HG02571 (cell line): ENCODE measurements around the gene PROSER2.

Experiments used
- ATAC-seq: cut with Tn5 transposase; IDR thresholded peaks from one replicate; pipeline ENCODE4 v1.9.1; 2021; ENCODE audit warnings: mild to moderate bottlenecking, moderate library complexity; ENCODE audit not compliant: unreplicated experiment

Gene PROSER2

GRCh38 chr10:11866199-11866925, 43.2 kb downstream of the PROSER2 start:
- ATAC-seq: no peak

GRCh38 chr10:11869219-11869618, 46.1 kb downstream of the PROSER2 start:
- ATAC-seq: no peak

DNA sequence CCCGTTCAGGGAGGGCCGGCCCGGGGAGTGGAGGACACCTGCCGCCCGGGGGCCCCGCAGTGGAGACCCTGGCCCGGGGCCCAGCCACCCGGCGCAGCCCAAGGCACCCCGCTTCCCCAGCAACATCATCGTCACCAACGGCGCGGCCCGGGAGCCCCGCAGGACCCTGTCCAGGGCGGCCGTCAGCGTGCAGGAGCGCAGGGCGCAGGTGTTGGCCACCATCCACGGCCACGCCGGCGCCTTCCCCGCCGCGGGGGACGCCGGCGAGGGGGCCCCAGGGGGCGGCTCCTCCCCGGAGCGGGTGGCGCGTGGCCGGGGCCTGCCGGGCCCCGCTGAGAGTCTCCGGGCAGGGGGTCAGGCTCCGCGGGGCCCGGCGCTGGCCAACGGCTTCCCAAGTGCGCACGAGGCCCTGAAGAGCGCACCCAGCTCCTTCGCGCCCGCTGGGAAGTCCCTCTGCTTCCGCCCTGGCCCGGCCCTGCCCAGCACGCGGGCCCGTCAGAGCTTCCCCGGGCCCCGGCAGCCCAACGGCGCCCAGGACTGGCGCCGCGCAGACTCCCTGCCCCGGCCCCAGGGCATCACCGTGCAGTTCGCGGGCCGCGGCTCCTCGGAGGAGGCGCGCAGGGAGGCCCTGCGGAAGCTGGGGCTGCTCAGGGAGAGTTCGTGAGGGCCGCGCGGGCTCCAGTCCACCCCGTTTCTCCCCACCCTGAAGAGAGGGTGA, 46.7 kb downstream of the PROSER2 start:
- ATAC-seq: no peak

GRCh38 chr10:11870461-11870780, 47.3 kb downstream of the PROSER2 start:
- ATAC-seq: no peak

- no peak for ATAC-seq
These were observed 47.8 kb downstream of the PROSER2 start for GRCh38 chr10:11870900-11871400.

GRCh38 chr10:11871466-11871865, 48.3 kb downstream of the PROSER2 start:
- ATAC-seq: no peak

DNA sequence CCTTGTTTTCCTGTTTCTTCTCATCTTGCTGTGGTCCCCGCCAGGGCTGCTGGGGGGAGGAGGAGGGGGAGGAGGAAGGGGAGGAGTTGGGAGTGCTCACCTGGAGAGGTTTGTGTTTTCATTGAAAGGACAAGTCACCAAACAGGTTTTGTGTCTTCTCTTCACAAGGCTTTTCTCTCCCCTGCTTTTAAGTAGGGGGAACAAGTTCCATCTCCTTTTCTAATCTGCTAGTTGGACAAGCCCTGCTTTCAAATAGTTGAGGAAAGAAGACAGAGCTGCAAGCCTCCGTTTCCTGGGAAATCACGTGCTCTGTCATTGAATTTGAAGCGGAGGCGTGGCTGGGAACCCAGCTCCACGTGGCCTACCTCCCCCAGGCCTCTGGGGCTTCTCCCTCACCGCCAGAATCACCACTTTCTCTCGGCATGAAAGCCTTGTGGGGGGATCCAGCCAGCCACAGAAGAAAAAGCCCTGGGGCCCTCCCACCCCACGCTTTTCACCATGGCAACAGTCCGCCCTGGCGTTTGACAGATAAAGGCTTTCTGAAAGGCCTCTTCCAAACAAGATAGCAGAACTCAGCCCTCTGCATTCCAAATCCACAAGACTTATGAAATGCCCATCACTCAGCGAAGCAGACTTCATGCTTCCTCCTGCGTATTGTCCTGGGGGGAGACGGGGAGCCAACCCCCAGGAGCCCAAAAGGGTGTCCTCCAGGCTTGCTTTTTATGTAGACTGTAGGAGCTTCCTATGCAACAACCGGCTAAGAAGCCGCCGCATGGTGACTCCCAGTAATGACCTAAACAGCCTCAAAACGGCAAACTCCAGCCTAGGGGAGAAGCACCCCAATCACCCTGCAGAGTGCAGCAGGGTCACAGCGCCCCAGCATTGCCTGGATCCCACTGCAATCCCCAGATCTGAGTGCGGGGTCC, 51.7 kb downstream of the PROSER2 start:
- ATAC-seq: no peak

- ATAC-seq: no peak
These were observed 52.5 kb downstream of the PROSER2 start for GRCh38 chr10:11875494-11876281.

- no peak for ATAC-seq
These were observed 53.2 kb downstream of the PROSER2 start for GRCh38 chr10:11876324-11876723.

DNA sequence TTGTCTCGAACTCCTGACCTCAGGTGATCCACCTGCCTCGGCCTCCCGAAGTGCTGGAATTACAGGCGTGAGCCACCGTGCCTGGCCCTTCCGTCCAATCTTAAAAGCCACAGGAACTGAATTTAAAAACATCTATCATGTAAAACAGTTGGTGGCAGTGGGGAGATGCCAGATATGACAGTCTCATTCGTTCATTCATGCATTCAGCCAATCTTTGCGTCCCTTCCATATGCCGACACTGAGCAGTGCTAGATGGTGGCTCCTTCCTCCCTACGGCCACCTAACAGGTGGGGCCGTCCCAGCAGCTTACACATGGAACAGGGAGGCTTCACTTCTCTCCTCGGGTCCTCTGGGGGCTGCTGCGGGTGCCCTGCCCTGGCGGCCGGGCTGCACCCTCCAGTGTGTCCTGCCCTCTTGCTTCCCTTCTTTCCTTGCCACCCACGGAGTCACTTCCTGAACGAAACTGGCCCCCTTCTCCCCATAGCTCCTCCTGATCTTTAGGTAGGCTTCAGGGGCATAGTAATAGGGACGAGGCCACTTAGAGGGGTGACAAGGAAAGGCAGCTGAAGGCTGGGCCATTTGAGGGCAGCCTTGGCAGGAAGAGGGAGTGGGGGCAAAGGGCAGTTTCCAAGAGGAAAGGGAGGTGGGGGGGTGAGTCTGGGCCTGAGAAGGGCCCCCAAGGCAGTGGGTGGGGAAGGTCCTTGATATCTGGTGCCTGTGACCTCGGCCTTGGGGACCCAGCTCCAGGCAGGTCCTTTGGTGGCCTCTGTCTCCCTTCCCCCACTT, 53.8 kb downstream of the PROSER2 start:
- ATAC-seq: no peak

GRCh38 chr10:11877591-11877905, 54.4 kb downstream of the PROSER2 start:
- no peak for ATAC-seq

GRCh38 chr10:11878776-11879175, 55.6 kb downstream of the PROSER2 start:
- ATAC-seq: no peak

DNA sequence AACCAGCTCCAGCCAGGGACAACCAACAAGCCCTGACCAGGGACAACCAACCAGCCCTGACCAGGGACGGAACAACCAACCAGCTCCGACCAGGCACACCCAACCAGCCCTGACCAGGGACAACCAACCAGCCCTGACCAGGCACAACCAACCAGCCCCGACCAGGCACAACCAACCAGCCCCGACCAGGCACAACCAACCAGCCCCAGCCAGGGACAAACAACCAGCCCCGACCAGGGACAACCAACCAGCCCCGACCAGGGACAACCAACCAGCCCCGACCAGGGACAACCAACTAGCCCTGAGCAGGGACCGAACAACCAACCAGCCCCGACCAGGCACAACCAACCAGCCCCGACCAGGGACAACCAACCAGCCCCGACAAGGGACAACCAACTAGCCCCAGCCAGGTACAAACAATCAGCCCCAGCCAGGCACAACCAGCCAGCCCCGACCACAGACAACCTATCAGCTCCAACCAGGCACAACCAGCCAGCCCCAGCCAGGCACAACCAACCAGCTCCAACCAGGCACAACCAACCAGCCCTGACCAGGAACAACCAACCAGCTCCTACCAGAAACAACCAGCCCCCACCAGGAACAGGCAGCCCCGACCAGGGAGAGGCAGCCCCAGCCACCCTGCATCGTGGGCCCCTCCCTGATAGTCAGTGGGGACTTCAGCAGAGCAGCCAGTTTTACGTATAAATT, 56.4 kb downstream of the PROSER2 start:
- ATAC-seq: no peak

- ATAC-seq: no peak
These were observed 57.2 kb downstream of the PROSER2 start for GRCh38 chr10:11880151-11881029.

GRCh38 chr10:11881030-11881476, 57.9 kb downstream of the PROSER2 start:
- ATAC-seq: no peak

- no peak for ATAC-seq
These were observed 58.6 kb downstream of the PROSER2 start for GRCh38 chr10:11881477-11882417.
